T follicular helper cell (primary cell): Measurements from ENCODE around the gene SLC17A9.
A peak's percentile ranks its signal among the peaks of the same experiment; 100 is the strongest.

Experiments used
- DNase-seq: peaks from one replicate; pipeline ENCODE4 v3.0.0-alpha.2; 2020; ENCODE audit warnings: low read depth
- total RNA-seq, 2 experiments: gene quantifications; one replicate each; lab custom pipeline; 2026; lab: John Stamatoyannopoulos, UW

The SLC17A9 gene
- 2.1 to 2.7 reads per million in 2 experiments for total RNA-seq

- no peak for DNase-seq
Measured at GRCh38 chr20:62952373-62952967, at the start of gene SLC17A9. Gene SLC17A9 (plus strand): TSS chr20:62952709. CDS start chr20:62952831, 122 bp downstream.

- no peak for DNase-seq
Measured at GRCh38 chr20:62902926-62903615, 49.4 kb upstream of the SLC17A9 start.

- no peak for DNase-seq
Measured at GRCh38 chr20:62905536-62906117, 46.9 kb upstream of the SLC17A9 start.

- no peak for DNase-seq
Measured at GRCh38 chr20:62906209-62906608, 46.3 kb upstream of the SLC17A9 start.

GRCh38 chr20:62906647-62907375, 45.7 kb upstream of the SLC17A9 start:
- no peak for DNase-seq

- DNase-seq = no peak
Measured at GRCh38 chr20:62907384-62908317, 44.9 kb upstream of the SLC17A9 start.

- no peak for DNase-seq
Measured at GRCh38 chr20:62908971-62909791, 43.3 kb upstream of the SLC17A9 start.

- no peak for DNase-seq
Measured at GRCh38 chr20:62910217-62910766, 42.2 kb upstream of the SLC17A9 start.

- no peak for DNase-seq
Measured at GRCh38 chr20:62910777-62911497, 41.6 kb upstream of the SLC17A9 start.

- no peak for DNase-seq
Measured at GRCh38 chr20:62911701-62912280, 40.7 kb upstream of the SLC17A9 start.

- no peak for DNase-seq
Measured at GRCh38 chr20:62913043-62913630, 39.4 kb upstream of the SLC17A9 start.

GRCh38 chr20:62914436-62914835, 38.1 kb upstream of the SLC17A9 start:
- DNase-seq = no peak

GRCh38 chr20:62914970-62915457, 37.5 kb upstream of the SLC17A9 start:
- DNase-seq = no peak

GRCh38 chr20:62916703-62917476, 35.6 kb upstream of the SLC17A9 start:
- DNase-seq = no peak

GRCh38 chr20:62917720-62918119, 34.8 kb upstream of the SLC17A9 start:
- no peak for DNase-seq

- DNase-seq = no peak
Measured at GRCh38 chr20:62918147-62918546, 34.4 kb upstream of the SLC17A9 start.

GRCh38 chr20:62918831-62919230, 33.7 kb upstream of the SLC17A9 start:
- DNase-seq = peak; percentile 31
